DND-41 (cell line): ENCODE results near the gene SLC6A1.

Experiments used
- ATAC-seq: fragments of 200-7000 bp; cut with Tn5 transposase; 3 replicates; pipeline ENCODE4 v1.9.1; 2021; ENCODE audit warnings: low read depth; ENCODE audit not compliant: insufficient read depth
- DNase-seq: peaks from one replicate; pipeline ENCODE4 v3.0.0-alpha.2; 2020
- H2AFZ ChIP-seq: 2 replicates; pipeline ENCODE4 v1.6.0; 2012; ENCODE audit warnings: low read depth, low read length
- H3K27ac ChIP-seq: 2 replicates; pipeline ENCODE4 v1.5.1; 2012; ENCODE audit warnings: low read length, inconsistent platforms
- H3K27me3 ChIP-seq: fragments of 200-600 bp; sonication (generic); 2 replicates; pipeline ENCODE4 v1.6.0; 2012; ENCODE audit warnings: low read length, mild to moderate bottlenecking, inconsistent platforms; ENCODE audit not compliant: insufficient read depth, poor library complexity
- H3K36me3 ChIP-seq: 2 replicates; pipeline ENCODE4 v1.5.1; 2012; ENCODE audit warnings: low read length, inconsistent platforms; ENCODE audit not compliant: insufficient read depth
- H3K4me1 ChIP-seq: 2 replicates; pipeline ENCODE4 v1.5.1; 2012; ENCODE audit warnings: mild to moderate bottlenecking, low read length; ENCODE audit not compliant: insufficient read depth
- H3K4me2 ChIP-seq: 2 replicates; pipeline ENCODE4 v1.6.0; 2012; ENCODE audit warnings: mild to moderate bottlenecking, moderate library complexity, low read length, inconsistent platforms; ENCODE audit not compliant: insufficient read depth
- H3K4me3 ChIP-seq, 2 experiments: fragments of 200-600 bp in 1 of 2; shearing (Covaris generic) in 1 of 2; 2 replicates each; pipeline ENCODE4 v1.5.1; 2012 to 2016; ENCODE audit warnings: inconsistent platforms in 2 of 2, low read length in 2 of 2, mild to moderate bottlenecking in 2 of 2, low read depth in 1 of 2, moderate library complexity in 1 of 2
- H3K79me2 ChIP-seq: 2 replicates; pipeline ENCODE4 v1.6.0; 2012; ENCODE audit warnings: low read length, inconsistent platforms; ENCODE audit not compliant: insufficient read depth
- H3K9ac ChIP-seq: 2 replicates; pipeline ENCODE4 v1.6.0; 2012; ENCODE audit warnings: low read depth, mild to moderate bottlenecking, inconsistent platforms, low read length, moderate library complexity
- H3K9me3 ChIP-seq: 2 replicates; pipeline ENCODE4 v1.5.1; 2012; ENCODE audit warnings: low read length, moderate library complexity, mild to moderate bottlenecking, inconsistent platforms; ENCODE audit not compliant: insufficient read depth, severe bottlenecking
- H4K20me1 ChIP-seq: 2 replicates; pipeline ENCODE4 v1.6.0; 2012; ENCODE audit warnings: low read length; ENCODE audit not compliant: insufficient read depth
- CTCF ChIP-seq: IDR thresholded peaks from 2 replicates; pipeline ENCODE4 v1.5.1; 2012; ENCODE audit warnings: borderline replicate concordance, low read length, moderate library complexity, mild to moderate bottlenecking; ENCODE audit not compliant: poor library complexity, severe bottlenecking; ENCODE audit errors: extremely low read depth
- EZH2 ChIP-seq: IDR thresholded peaks from 3 replicates; pipeline ENCODE4 v1.6.1; 2012; ENCODE audit warnings: borderline replicate concordance, low read depth, mild to moderate bottlenecking, moderate library complexity, low read length, inconsistent platforms; ENCODE audit not compliant: severe bottlenecking

SLC6A1 gene

GRCh38 chr3:10950476-10951294 is 41.9 kb upstream of the SLC6A1 start:
- H3K9ac ChIP-seq = no peak overlapping the region
- no peak overlapping the region for H3K4me3 ChIP-seq
- H2AFZ ChIP-seq = no peak overlapping the region
- ATAC-seq (peak; percentile 39; the same call in 1 of the 3 replicates), DNase-seq (no peak)
- no peaks in the 10 kb centered on the region for H3K4me1 ChIP-seq
- H3K79me2 ChIP-seq = no peaks in the 10 kb centered on the region
- H3K27ac ChIP-seq = no peak overlapping the region
- no peak overlapping the region for H3K4me2 ChIP-seq
- no peaks in the 10 kb centered on the region for H3K9me3 ChIP-seq
- TF ChIP-seq CTCF (peak; percentile 56), EZH2 (no peak)
- H3K36me3 ChIP-seq = no peaks in the 10 kb centered on the region
- no peaks in the 10 kb centered on the region for H3K27me3 ChIP-seq
- H4K20me1 ChIP-seq = no peaks in the 10 kb centered on the region

- H3K4me3 ChIP-seq = no peak overlapping the region
- no peaks in the 10 kb centered on the region for H3K36me3 ChIP-seq
- H3K27me3 ChIP-seq = no peaks in the 10 kb centered on the region
- no peak overlapping the region for H3K27ac ChIP-seq
- DNase-seq = no peak
- no peaks in the 10 kb centered on the region for H3K4me1 ChIP-seq
- TF ChIP-seq EZH2 (no peak), CTCF (no peak)
- H3K79me2 ChIP-seq = no peaks in the 10 kb centered on the region
- H3K9me3 ChIP-seq = no peaks in the 10 kb centered on the region
- no peak overlapping the region for H3K9ac ChIP-seq
- no peak overlapping the region for H3K4me2 ChIP-seq
- peaks cover 3% of the 10 kb centered on the region; the same call in 1 of the 2 replicates for H4K20me1 ChIP-seq
- ATAC-seq = no peak
- H2AFZ ChIP-seq = no peak overlapping the region
Measured at GRCh38 chr3:10951295-10951926, 41.1 kb upstream of the SLC6A1 start.

GRCh38 chr3:10952525-10952924 is 40.0 kb upstream of the SLC6A1 start:
- Histone ChIP-seq H3K4me3 (no peak overlapping the region), H3K4me1 (no peaks in the 10 kb centered on the region), H3K4me2 (no peak overlapping the region), H2AFZ (no peak overlapping the region), H3K27ac (no peak overlapping the region), H3K79me2 (no peaks in the 10 kb centered on the region), H3K36me3 (no peaks in the 10 kb centered on the region), H4K20me1 (peaks cover 3% of the 10 kb centered on the region; the same call in 1 of the 2 replicates), H3K9me3 (no peaks in the 10 kb centered on the region), H3K9ac (no peak overlapping the region), H3K27me3 (no peaks in the 10 kb centered on the region)
- DNase-seq (no peak), ATAC-seq (no peak)
- no peak for TF ChIP-seq EZH2
- no peak for TF ChIP-seq CTCF
